Body of pancreas (tissue), 4 donors: ENCODE measurements around the gene ZNF484.

Source experiments
- POLR2A ChIP-seq, 3 donors: fragments of 450-650 bp; IDR thresholded peaks; one replicate each; pipeline ENCODE4 v1.6.1; 2016; ENCODE audit warnings: antibody characterized with exemption in 3 of 3, mild to moderate bottlenecking in 2 of 3
- TF ChIP-seq, protein P1 (sequence below), 7 experiments: fragments of 450-650 bp in 4 of 7; fragments of 200-600 bp in 3 of 7; sonication (generic) in 3 of 7; IDR thresholded peaks; one replicate each; pipeline ENCODE4 v1.5.1; 2016 to 2019; ENCODE audit warnings: antibody characterized with exemption in 7 of 7

DNA sequence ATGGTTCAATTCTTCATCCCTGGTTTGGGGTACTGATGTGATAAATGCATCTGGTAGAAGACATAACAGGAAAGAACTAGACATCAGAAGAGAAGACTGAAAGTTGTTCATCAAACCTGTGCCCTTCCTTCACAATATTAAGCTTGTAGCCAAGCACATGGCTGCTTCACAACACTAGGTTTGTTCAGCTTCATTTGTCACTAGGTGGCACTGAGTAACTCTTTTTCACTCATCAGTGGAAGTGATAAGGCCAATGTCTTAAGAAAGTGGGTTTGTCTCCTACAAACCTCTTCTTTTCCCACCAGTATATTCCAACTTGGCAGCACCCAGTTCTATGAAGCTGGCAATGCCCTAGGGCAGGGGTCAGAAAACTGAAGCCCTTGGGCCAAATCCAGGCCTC is 26.9 kb downstream of the ZNF484 start:
- TF ChIP-seq, protein P1, sequence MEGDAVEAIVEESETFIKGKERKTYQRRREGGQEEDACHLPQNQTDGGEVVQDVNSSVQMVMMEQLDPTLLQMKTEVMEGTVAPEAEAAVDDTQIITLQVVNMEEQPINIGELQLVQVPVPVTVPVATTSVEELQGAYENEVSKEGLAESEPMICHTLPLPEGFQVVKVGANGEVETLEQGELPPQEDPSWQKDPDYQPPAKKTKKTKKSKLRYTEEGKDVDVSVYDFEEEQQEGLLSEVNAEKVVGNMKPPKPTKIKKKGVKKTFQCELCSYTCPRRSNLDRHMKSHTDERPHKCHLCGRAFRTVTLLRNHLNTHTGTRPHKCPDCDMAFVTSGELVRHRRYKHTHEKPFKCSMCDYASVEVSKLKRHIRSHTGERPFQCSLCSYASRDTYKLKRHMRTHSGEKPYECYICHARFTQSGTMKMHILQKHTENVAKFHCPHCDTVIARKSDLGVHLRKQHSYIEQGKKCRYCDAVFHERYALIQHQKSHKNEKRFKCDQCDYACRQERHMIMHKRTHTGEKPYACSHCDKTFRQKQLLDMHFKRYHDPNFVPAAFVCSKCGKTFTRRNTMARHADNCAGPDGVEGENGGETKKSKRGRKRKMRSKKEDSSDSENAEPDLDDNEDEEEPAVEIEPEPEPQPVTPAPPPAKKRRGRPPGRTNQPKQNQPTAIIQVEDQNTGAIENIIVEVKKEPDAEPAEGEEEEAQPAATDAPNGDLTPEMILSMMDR (IDR thresholded peaks at IDR 0.05): no peak
- TF ChIP-seq POLR2A (IDR thresholded peaks at IDR 0.05): no peak
